Naive thymus-derived CD8-positive, alpha-beta T cell (primary cell): ENCODE results near the gene PJA1. TPM values are rescaled to one million over a fixed set of nuclear protein-coding genes. Genes with fewer than 3 reads are reported as not detected.
A peak's percentile ranks its signal among the peaks of the same experiment; 100 is the strongest.

Source experiments
- ATAC-seq, 2 donors: fragments of 150-1000 bp; cut with Tn5 transposase in 1 of 2; sonication (Bioruptor Pico), chemical (Tn5 transposase) in 1 of 2; 1 replicate in 1 of 2; 2 replicates in 1 of 2; pipeline ENCODE4 v1.10.0; 2021; ENCODE audit warnings: mild to moderate bottlenecking in 2 of 2, moderate library complexity in 2 of 2
- POLR2A ChIA-PET: fragments of 350-600 bp; sonication (Branson Sonifier 250); formaldehyde crosslinking; loops from one replicate; lab custom pipeline; 2021; ENCODE audit warnings: antibody characterized with exemption; lab: Charles Lee
- DNase-seq, 10 donors: peaks; one replicate each; pipeline versions ENCODE4 v3.0.0 to v3.0.0-alpha.2; 2020 to 2022
- H3K27ac Mint-ChIP-seq, 10 donors: one replicate each; pipeline ENCODE4 v1.8.0; 2020 to 2022; ENCODE audit warnings: mild to moderate bottlenecking in 10 of 10, mixed read lengths in 10 of 10, moderate library complexity in 4 of 10, inconsistent platforms in 1 of 10
- H3K27me3 Mint-ChIP-seq, 5 donors: one replicate each; pipeline ENCODE4 v1.8.0; 2021 to 2022; ENCODE audit warnings: mixed read lengths in 5 of 5
- H3K36me3 Mint-ChIP-seq, 3 donors: one replicate each; pipeline ENCODE4 v1.8.0; 2020 to 2022; ENCODE audit warnings: mixed read lengths in 3 of 3, mild to moderate bottlenecking in 2 of 3, inconsistent platforms in 1 of 3
- H3K4me1 Mint-ChIP-seq, 4 donors: one replicate each; pipeline ENCODE4 v1.8.0; 2021 to 2022; ENCODE audit warnings: mixed read lengths in 4 of 4
- H3K4me3 Mint-ChIP-seq, 10 donors: one replicate each; pipeline ENCODE4 v1.8.0; 2020 to 2022; ENCODE audit warnings: mild to moderate bottlenecking in 10 of 10, mixed read lengths in 10 of 10, moderate library complexity in 6 of 10, inconsistent platforms in 1 of 10
- H3K9me3 Mint-ChIP-seq, 9 donors: one replicate each; pipeline ENCODE4 v1.8.0; 2020 to 2022; ENCODE audit warnings: mixed read lengths in 9 of 9, mild to moderate bottlenecking in 3 of 9, inconsistent platforms in 1 of 9, moderate library complexity in 1 of 9
- polyA plus RNA-seq, 3 donors: library from polyadenylated mRNA; unstranded; fragments of 300-500 nt; fragmentation: Illumina TruSeq; gene quantifications; one replicate each; pipeline ENCODE4 v1.2.3, GENCODE V29; 2021
- total RNA-seq, 8 experiments: library from RNA in 2 of 8; stranded (reverse) in 2 of 8; gene quantifications; one replicate each; pipeline ENCODE4 v1.2.3 and lab custom pipeline; 2021 to 2026

Gene PJA1
- total and polyA plus RNA-seq, 5 experiments from 2014 or later = 29.3 to 62.5 (median 38.5) TPM

DNA sequence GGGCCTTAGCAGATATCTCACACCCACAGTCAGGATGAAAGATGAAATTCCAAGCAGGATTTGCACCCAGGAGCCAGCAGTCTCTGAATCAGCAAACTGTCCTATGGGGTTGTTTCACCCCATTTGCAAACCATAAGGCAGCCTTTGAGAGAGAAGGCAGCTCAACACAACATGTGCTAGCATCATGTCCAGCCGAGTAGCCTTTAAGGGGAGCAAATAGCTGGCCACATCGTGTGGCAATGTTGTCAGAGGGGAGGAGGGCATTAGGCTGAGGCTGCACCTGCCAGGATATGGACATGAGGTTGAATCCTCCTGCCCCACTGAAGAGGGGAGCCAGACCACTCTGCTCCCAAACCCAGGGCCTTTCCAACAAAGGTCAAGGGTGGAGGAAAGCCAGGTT is 20.6 kb upstream of the PJA1 start:
- no peak for ATAC-seq
- Mint-ChIP-seq H3K27ac (no peak overlapping the region), H3K4me3 (no peak overlapping the region), H3K27me3 (peaks cover 0 to 5% (median 1%) of the 10 kb centered on the region in 5 donors), H3K36me3 (no peaks in the 10 kb centered on the region), H3K4me1 (peaks cover 0 to 2% (median 0%) of the 10 kb centered on the region in 4 donors), H3K9me3 (no peaks in the 10 kb centered on the region)
- DNase-seq = no peak
- POLR2A ChIA-PET = no interaction called here

DNA sequence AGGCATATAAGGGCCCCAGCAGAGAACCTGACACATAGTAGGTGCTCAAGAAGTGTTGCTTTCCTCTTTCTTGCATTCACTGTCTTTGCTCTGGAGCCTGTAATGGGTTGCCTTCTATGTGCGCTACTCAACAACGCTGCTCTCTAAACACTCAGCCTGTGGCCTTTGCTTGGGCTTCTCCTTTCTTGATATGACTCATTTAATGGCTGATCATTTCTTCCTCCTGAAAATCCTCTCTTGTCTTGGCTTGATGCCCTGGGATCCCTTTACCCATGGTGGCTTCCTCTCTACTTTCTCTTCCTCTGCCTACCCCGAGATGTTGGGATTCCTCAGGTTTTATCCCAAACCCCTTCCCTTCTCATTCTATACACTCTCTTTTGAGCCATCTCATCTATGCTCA is 19.9 kb upstream of the PJA1 start:
- H3K27ac Mint-ChIP-seq = no peak overlapping the region
- DNase-seq (no peak), ATAC-seq (no peak)
- no peaks in the 10 kb centered on the region for H3K36me3 Mint-ChIP-seq
- H3K4me3 Mint-ChIP-seq = no peak overlapping the region
- H3K27me3 Mint-ChIP-seq = peaks cover 0 to 13% (median 3%) of the 10 kb centered on the region in 5 donors
- POLR2A ChIA-PET = no interaction called here
- no peaks in the 10 kb centered on the region for H3K9me3 Mint-ChIP-seq
- peaks cover 0 to 2% (median 0%) of the 10 kb centered on the region in 4 donors for H3K4me1 Mint-ChIP-seq

DNA sequence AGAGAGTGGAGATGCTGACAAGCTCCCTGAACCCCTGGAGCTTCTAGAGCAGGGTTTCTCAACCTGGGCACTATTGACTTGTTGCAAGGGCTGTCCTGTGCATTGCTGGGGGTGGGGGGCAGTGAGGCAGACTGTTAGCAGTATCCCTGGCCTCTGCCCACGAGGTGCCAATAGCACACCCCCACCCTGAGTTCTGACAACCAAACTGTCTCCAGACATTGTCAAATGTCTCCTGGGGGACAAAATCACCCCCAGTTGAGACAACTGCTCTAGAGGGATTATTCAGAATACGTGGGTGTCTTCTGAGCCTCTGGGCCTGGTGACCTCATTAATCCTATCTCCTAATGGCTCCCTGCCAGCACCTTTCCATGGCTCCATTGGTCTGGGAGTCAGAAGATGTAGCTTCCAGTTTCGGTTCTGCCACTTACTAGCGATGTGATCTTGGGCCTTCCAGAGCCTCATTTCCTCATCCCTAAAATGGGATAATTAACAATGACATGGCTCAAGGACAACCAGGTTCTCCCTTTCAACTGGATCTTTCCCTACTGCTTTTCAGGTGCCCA is 17.6 kb upstream of the PJA1 start:
- Mint-ChIP-seq H3K27me3 (peaks cover 0 to 16% (median 3%) of the 10 kb centered on the region in 5 donors), H3K4me3 (no peak overlapping the region), H3K36me3 (no peaks in the 10 kb centered on the region), H3K4me1 (peaks cover 0 to 2% (median 0%) of the 10 kb centered on the region in 4 donors), H3K9me3 (no peaks in the 10 kb centered on the region), H3K27ac (no peak overlapping the region)
- ATAC-seq = no peak
- DNase-seq = no peak
- POLR2A ChIA-PET = no interaction called here

DNA sequence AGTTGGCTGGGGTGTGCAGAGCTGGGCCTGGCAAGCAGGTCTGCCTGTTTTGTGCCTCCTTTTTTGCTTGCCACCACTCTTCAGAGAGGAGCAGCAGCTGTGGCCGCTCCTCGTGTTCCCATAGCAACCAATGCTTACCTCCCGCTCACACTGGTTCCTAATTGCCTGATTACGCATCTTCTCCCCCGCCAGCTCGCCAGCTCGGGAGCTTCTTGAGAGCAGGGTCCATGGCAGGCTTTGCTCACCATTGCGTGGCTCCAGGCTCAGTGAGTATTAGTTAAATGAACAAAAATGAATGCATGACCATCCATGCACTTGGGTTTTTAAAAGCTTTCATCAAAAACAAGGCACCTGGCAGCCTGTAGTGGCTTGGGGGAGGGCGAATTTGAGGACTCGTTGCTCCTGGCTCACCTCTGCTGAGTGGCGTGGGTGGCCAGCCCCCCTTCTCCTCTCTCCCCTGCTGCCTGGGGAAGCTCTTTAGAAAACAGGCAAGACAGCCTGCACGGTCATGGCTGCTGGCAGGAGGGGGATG is 14.2 kb upstream of the PJA1 start:
- Mint-ChIP-seq H3K27me3 (peaks cover 0 to 16% (median 4%) of the 10 kb centered on the region in 5 donors), H3K36me3 (peaks cover 0 to 8% (median 0%) of the 10 kb centered on the region in 3 donors), H3K9me3 (peaks cover 0 to 9% (median 0%) of the 10 kb centered on the region in 9 donors), H3K4me1 (no peaks in the 10 kb centered on the region), H3K27ac (no peak overlapping the region), H3K4me3 (no peak overlapping the region)
- POLR2A ChIA-PET = no interaction called here
- DNase-seq (no peak), ATAC-seq (no peak)

DNA sequence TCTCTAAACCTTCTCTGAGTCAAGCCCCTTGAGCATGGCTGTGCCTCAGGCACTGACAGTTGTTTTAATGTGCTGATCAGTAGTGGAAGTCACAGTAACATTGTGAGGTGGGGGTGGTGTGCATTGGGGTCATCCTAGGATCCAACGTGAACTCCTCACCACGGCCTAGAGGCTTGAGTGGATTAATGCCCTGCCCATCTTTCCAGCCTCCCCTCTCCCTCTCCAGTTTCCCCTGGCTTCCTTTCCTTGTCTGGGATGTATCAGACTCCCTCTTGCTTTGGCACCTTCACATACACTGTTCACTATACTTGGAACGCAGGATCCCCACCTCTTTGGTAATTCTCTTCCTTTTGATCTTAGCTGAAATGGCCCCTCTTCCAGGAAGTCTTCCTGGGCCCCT is 13.3 kb upstream of the PJA1 start:
- POLR2A ChIA-PET = no interaction called here
- Mint-ChIP-seq H3K27me3 (peaks cover 0 to 16% (median 4%) of the 10 kb centered on the region in 5 donors), H3K27ac (no peak overlapping the region), H3K36me3 (peaks cover 0 to 8% (median 0%) of the 10 kb centered on the region in 3 donors), H3K4me3 (no peak overlapping the region), H3K9me3 (peaks cover 0 to 9% (median 0%) of the 10 kb centered on the region in 9 donors), H3K4me1 (no peaks in the 10 kb centered on the region)
- ATAC-seq = no peak
- DNase-seq = no peak

DNA sequence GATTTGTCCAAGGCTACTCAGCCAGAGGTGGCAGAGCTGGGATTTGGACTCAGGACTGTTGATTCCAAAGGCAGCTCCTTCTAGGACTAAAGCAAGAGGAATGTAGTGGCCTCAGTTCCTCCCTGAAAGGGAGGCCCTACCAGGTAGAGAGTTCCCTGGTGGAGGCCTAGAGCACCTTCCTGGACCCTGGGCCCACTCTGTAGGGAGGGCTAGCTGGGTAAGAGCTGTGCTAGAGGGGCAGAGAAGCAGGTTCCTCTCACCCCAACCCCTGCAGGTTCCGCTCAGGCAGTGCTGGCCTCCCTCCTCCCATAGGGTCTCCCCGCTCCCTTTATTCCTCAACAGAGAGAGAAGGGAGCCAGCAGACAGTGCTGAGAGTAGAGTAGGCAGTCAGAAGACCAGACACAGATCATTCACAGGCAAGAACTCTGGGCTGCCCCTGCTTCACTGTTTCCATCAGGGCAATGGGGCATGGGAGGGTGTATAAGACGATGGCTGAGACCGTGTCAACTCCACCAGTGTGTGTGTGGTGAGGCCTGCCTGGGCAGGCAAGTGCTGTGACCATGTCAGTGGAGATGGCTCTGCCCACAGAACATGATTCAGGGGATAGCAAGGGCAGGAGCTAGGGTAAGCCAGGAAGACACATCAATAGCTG is 12.4 kb upstream of the PJA1 start:
- DNase-seq (no peak), ATAC-seq (no peak)
- no peaks in the 10 kb centered on the region for H3K4me1 Mint-ChIP-seq
- H3K9me3 Mint-ChIP-seq = peaks cover 0 to 9% (median 0%) of the 10 kb centered on the region in 9 donors
- H3K36me3 Mint-ChIP-seq = peaks cover 0 to 8% (median 0%) of the 10 kb centered on the region in 3 donors
- H3K4me3 Mint-ChIP-seq = no peak overlapping the region
- H3K27me3 Mint-ChIP-seq = peaks cover 0 to 16% (median 4%) of the 10 kb centered on the region in 5 donors
- POLR2A ChIA-PET = no interaction called here
- H3K27ac Mint-ChIP-seq = no peak overlapping the region

DNA sequence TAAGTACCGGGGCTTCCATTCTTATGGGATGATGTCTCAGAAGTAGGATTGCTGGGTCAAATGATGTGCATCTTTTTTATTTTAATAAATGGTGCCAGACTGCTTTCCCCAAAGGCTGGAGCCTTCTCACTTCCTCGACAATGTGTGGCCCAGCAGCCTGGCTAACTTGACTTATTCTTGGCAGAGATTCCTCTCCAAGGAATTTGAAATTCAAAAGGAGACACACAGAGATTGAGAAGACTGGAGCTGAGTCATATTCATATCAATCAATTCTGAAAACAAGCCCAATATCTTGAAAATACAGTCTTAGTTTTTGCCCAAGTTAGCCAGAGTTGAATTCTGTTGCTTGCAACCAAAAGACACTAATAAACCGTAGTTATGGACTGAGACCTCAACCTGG is 10.8 kb upstream of the PJA1 start:
- no peaks in the 10 kb centered on the region for H3K4me1 Mint-ChIP-seq
- peaks cover 0 to 8% (median 0%) of the 10 kb centered on the region in 3 donors for H3K36me3 Mint-ChIP-seq
- peaks cover 0 to 13% (median 4%) of the 10 kb centered on the region in 5 donors for H3K27me3 Mint-ChIP-seq
- peaks cover 0 to 9% (median 0%) of the 10 kb centered on the region in 9 donors for H3K9me3 Mint-ChIP-seq
- no peak overlapping the region for H3K4me3 Mint-ChIP-seq
- DNase-seq = no peak
- POLR2A ChIA-PET = no interaction called here
- no peak for ATAC-seq
- H3K27ac Mint-ChIP-seq = no peak overlapping the region

DNA sequence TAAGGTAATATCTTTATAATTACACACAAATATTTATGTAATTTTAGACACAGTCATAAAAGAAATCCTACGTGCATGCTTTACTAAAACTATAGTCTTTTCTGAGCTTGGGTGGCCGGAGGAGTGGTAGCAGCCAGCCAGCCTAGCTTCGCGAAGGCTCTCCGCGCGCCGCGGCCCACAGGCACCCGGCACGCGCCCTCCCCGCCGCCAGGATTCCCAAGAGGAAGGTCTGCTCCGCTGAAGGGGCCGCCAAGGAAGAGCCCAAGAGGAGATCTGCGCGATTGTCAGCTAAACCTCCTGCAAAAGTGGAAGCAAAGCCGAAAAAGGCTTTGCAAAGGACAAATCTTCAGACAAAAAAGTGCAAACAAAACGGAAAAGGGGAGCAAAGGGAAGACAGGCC is 8.7 kb upstream of the PJA1 start:
- H3K36me3 Mint-ChIP-seq = peaks cover 0 to 22% (median 0%) of the 10 kb centered on the region in 3 donors
- ATAC-seq (no peak), DNase-seq (no peak)
- no peak overlapping the region for H3K27ac Mint-ChIP-seq
- H3K4me1 Mint-ChIP-seq = no peaks in the 10 kb centered on the region
- H3K4me3 Mint-ChIP-seq = no peak overlapping the region
- H3K27me3 Mint-ChIP-seq = peaks cover 0 to 2% (median 0%) of the 10 kb centered on the region in 5 donors
- peaks cover 0 to 13% (median 0%) of the 10 kb centered on the region in 9 donors for H3K9me3 Mint-ChIP-seq
- POLR2A ChIA-PET = no interaction called here

DNA sequence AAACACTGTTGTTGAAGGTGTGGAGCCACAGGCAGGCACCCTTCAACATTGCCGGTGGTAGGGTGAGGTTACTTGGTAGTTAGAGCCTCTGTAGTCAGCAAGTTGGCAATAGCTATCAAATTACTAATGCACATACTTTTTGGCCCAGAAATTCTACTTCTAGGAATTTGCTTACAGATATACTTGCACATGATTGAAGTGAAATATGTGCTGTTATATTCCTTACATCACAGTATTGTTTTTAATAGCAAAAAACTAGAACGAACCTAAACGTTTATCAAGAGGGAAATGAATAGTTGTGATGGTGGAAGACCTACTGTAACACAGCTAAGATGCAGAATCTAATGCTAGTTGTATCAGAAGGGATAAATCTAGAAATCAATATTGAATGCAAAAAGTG is 7.7 kb upstream of the PJA1 start:
- no peak overlapping the region for H3K27ac Mint-ChIP-seq
- H3K4me3 Mint-ChIP-seq = no peak overlapping the region
- peaks cover 0 to 13% (median 0%) of the 10 kb centered on the region in 9 donors for H3K9me3 Mint-ChIP-seq
- POLR2A ChIA-PET = no interaction called here
- H3K27me3 Mint-ChIP-seq = peaks cover 0 to 2% (median 0%) of the 10 kb centered on the region in 5 donors
- ATAC-seq = no peak
- no peak for DNase-seq
- H3K4me1 Mint-ChIP-seq = no peaks in the 10 kb centered on the region
- peaks cover 0 to 22% (median 0%) of the 10 kb centered on the region in 3 donors for H3K36me3 Mint-ChIP-seq

DNA sequence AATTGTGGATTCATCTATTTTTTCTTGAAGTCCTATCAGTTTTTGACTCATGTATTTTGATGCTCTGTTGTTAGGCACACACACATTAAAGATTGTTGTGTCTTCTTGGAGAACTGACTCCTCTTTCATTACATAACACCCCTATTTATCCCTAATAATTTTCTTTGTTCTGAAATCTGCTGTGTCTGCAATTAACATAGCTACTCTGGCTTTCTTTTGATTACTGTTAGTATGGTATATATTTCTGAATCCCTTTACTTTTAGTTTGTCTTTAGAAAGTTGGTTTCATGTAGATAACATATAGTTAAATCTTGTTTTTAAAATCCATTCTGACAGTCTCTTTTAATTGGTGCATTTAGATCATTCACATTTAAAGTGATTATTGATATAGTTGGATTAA is 5.1 kb upstream of the PJA1 start:
- POLR2A ChIA-PET = no interaction called here
- Mint-ChIP-seq H3K9me3 (peaks cover 0 to 5% (median 0%) of the 10 kb centered on the region in 9 donors), H3K4me1 (peaks cover 0 to 2% (median 0%) of the 10 kb centered on the region in 4 donors), H3K4me3 (no peak overlapping the region), H3K27ac (no peak overlapping the region), H3K27me3 (peaks cover 0 to 2% (median 0%) of the 10 kb centered on the region in 5 donors), H3K36me3 (peaks cover 0 to 14% (median 0%) of the 10 kb centered on the region in 3 donors)
- ATAC-seq (no peak), DNase-seq (no peak)

DNA sequence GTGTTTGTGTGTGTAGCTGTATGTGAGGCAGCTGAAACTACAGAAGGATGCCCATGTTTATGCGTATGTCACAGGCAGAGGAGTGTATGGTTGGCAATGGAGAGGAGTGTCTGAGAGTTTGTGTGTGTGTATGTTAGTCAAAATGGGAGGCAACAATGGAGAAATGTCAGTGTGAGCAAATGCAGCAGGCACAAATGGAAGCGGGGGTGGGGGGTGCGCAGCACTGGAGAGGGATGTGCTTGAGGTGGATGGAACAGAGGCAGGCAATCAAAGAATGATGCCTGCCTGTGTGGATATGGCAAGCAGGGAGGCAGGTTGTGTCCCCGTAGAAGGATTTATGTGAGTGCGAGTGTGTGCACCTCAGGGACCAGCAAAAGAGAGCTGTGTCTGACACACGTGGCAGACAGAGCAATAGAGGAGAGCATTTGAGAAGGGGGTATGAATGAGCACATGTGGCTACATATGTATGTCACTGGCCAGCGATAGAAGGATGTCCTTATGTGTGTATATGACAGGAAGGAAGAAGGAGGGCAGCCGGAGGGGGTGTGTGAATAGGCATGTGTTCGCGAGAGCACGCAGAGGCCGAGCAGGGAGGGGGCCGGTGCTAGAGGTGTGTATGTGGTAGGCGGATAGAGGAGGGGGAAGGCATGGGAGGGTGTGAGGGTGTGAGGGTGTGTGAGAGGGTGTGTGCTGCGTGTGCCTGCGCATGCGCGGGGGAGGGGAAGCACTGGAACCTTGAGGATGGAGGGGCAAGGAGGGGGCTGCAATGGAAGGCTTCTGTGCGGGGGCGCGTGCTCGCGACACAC is 1.1 kb downstream of the PJA1 start:
- H3K27ac Mint-ChIP-seq = peak overlapping the region; percentile 79 to 97 (median 89)
- peak; percentile 39 to 88 (median 50) for DNase-seq
- H3K4me1 Mint-ChIP-seq = peaks cover 18 to 42% (median 33%) of the 10 kb centered on the region in 4 donors
- peaks cover 0 to 21% (median 3%) of the 10 kb centered on the region in 3 donors for H3K36me3 Mint-ChIP-seq
- H3K4me3 Mint-ChIP-seq = peak overlapping the region; percentile 71 to 93 (median 87)
- H3K9me3 Mint-ChIP-seq = peaks cover 0 to 3% (median 0%) of the 10 kb centered on the region in 9 donors
- ATAC-seq = peak; percentile 73 to 74
- H3K27me3 Mint-ChIP-seq = peaks cover 0 to under 1% (median 0%) of the 10 kb centered on the region in 5 donors
- POLR2A ChIA-PET = no interaction called here

DNA sequence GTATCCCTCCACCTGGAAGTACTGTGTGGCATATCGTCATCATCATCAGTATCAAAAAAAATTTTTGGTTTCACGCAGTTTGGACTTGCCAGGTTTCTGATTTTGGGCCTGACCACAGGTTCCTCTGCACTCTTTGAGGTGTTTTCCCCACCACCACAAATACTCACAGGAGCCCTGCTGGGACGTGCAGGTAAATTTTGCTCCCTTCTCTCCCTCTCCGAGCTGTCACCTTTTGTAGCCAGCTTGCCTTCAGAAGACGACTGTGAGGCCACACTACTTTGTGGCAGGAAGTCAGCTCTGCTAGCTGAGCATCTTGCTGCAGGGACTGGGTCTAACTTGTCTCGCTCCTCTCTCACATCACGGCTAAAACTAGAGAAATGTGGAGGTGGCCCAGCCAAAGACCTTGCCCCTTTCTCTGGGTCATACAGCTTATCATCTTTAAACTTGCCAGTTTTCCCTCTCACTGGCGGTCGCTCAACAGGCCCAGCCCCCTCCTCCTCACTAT is 2.8 kb downstream of the PJA1 start:
- Mint-ChIP-seq H3K4me3 (peak overlapping the region in 8 of 10 donors; percentile 22 to 90 (median 68)), H3K27ac (peak overlapping the region; percentile 59 to 94 (median 82)), H3K36me3 (peaks cover 0 to 21% (median 0%) of the 10 kb centered on the region in 3 donors), H3K27me3 (no peaks in the 10 kb centered on the region), H3K9me3 (no peaks in the 10 kb centered on the region), H3K4me1 (peaks cover 18 to 47% (median 35%) of the 10 kb centered on the region in 4 donors)
- ATAC-seq (peak in 1 of 2 donors; percentile 30), DNase-seq (peak in 4 of 10 donors; percentile 1 to 30 (median 14))
- POLR2A ChIA-PET = no interaction called here
